SIG-M5 treated with dmso at 0.1 percent for 504 hours (cell line): ENCODE data around the gene TOR3A.

Experiments used
- DNase-seq: peaks from one replicate; lab custom pipeline; 2025; ENCODE audit not compliant: unreplicated experiment; lab: John Stamatoyannopoulos, UW

The TOR3A gene

GRCh38 chr1:179061360-179062282 lies 20.2 kb upstream of the TOR3A start:
- no peak for DNase-seq

- no peak for DNase-seq
These were observed 15.4 kb upstream of the TOR3A start for GRCh38 chr1:179066471-179066870.

- no peak for DNase-seq
These were observed 4.5 kb upstream of the TOR3A start for GRCh38 chr1:179077396-179077795.

GRCh38 chr1:179079113-179079761 lies 2.6 kb upstream of the TOR3A start:
- peak; percentile 88 for DNase-seq

- peak; percentile 61 for DNase-seq
These were observed 794 bp upstream of the TOR3A start for GRCh38 chr1:179080866-179081686.

- DNase-seq, result peak; percentile 57
These were observed 596 bp downstream of the TOR3A start for GRCh38 chr1:179082333-179082998.

- DNase-seq, result peak; percentile 80
These were observed 1.1 kb downstream of the TOR3A start for GRCh38 chr1:179082999-179083335.

GRCh38 chr1:179083533-179083932 lies 1.7 kb downstream of the TOR3A start:
- no peak for DNase-seq

GRCh38 chr1:179087665-179088064 lies 5.8 kb downstream of the TOR3A start:
- DNase-seq, result no peak

- DNase-seq, result no peak
These were observed 8.1 kb downstream of the TOR3A start for GRCh38 chr1:179089827-179090482.

- DNase-seq, result no peak
These were observed 8.7 kb downstream of the TOR3A start for GRCh38 chr1:179090522-179090921.

GRCh38 chr1:179090923-179091322 lies 9.1 kb downstream of the TOR3A start:
- DNase-seq, result no peak

- DNase-seq, result no peak
These were observed 9.9 kb downstream of the TOR3A start for GRCh38 chr1:179091691-179092165.

- no peak for DNase-seq
These were observed 11.1 kb downstream of the TOR3A start for GRCh38 chr1:179092896-179093461.

GRCh38 chr1:179094818-179095217 lies 12.9 kb downstream of the TOR3A start:
- no peak for DNase-seq

GRCh38 chr1:179095377-179095776 lies 13.5 kb downstream of the TOR3A start:
- no peak for DNase-seq

GRCh38 chr1:179095924-179096323 lies 14.1 kb downstream of the TOR3A start:
- no peak for DNase-seq

- no peak for DNase-seq
These were observed 18.0 kb downstream of the TOR3A start for GRCh38 chr1:179099891-179100290.

GRCh38 chr1:179101566-179101965 lies 19.7 kb downstream of the TOR3A start:
- DNase-seq, result no peak

GRCh38 chr1:179103999-179104398 lies 22.1 kb downstream of the TOR3A start:
- no peak for DNase-seq
